Tibial artery (tissue), 4 donors: Measurements from ENCODE around the gene NEUROD6.

Experiments
- DNase-seq, 2 donors: peaks; one replicate each; pipeline ENCODE4 v3.0.0-alpha.2; 2019
- H3K27ac ChIP-seq, 2 donors: fragments of 200-600 bp; sonication (generic) in 1 of 2; 1 replicate in 1 of 2; 2 replicates in 1 of 2; pipeline ENCODE4 v1.5.1; 2018 to 2019; ENCODE audit warnings: mild to moderate bottlenecking in 1 of 2
- H3K27me3 ChIP-seq, 2 donors: fragments of 200-600 bp; sonication (generic) in 1 of 2; one replicate each; pipeline versions ENCODE4 v1.5.1 to v1.6.0; 2016 to 2019
- H3K36me3 ChIP-seq, 3 donors: fragments of 200-600 bp; sonication (generic) in 2 of 3; one replicate each; pipeline ENCODE4 v1.5.1; 2016 to 2019; ENCODE audit warnings: mild to moderate bottlenecking in 2 of 3
- H3K4me1 ChIP-seq, 4 donors: fragments of 200-600 bp; sonication (generic) in 2 of 4; 1 replicate in 3 of 4; 2 replicates in 1 of 4; pipeline ENCODE4 v1.5.1; 2016 to 2019
- H3K4me3 ChIP-seq, 2 donors: fragments of 200-600 bp; sonication (generic) in 1 of 2; 1 replicate in 1 of 2; 2 replicates in 1 of 2; pipeline ENCODE4 v1.5.1; 2018 to 2019; ENCODE audit warnings: mild to moderate bottlenecking in 2 of 2
- H3K9me3 ChIP-seq, 3 donors: fragments of 200-600 bp; sonication (generic) in 1 of 3; one replicate each; pipeline ENCODE4 v1.5.1; 2016 to 2019
- CTCF ChIP-seq, 2 experiments: fragments of 200-600 bp in 1 of 2; fragments of 450-650 bp in 1 of 2; IDR thresholded peaks; one replicate each; pipeline ENCODE4 v1.5.1; 2017 to 2019; ENCODE audit warnings: antibody characterized with exemption in 2 of 2, mild to moderate bottlenecking in 1 of 2, moderate library complexity in 1 of 2
- intact Hi-C: fragments of 100-400 bp; cut with DNase I; formaldehyde crosslinking; loops from one replicate; pipeline ENCODE4 v1.15.0; 2023; ENCODE audit warnings: low total_unique reads

Gene NEUROD6

GRCh38 chr7:31371621-31372020 lies 31.1 kb upstream of the NEUROD6 start:
- Histone ChIP-seq H3K9me3 (no peaks in the 10 kb centered on the region), H3K27ac (no peak overlapping the region), H3K27me3 (peaks cover 0 to 4% of the 10 kb centered on the region in 2 donors), H3K36me3 (no peaks in the 10 kb centered on the region), H3K4me1 (no peaks in the 10 kb centered on the region), H3K4me3 (no peak overlapping the region)
- intact Hi-C loops, result no loop called here
- TF ChIP-seq CTCF (IDR thresholded peaks at IDR 0.05), result no peak
- no peak for DNase-seq

DNA sequence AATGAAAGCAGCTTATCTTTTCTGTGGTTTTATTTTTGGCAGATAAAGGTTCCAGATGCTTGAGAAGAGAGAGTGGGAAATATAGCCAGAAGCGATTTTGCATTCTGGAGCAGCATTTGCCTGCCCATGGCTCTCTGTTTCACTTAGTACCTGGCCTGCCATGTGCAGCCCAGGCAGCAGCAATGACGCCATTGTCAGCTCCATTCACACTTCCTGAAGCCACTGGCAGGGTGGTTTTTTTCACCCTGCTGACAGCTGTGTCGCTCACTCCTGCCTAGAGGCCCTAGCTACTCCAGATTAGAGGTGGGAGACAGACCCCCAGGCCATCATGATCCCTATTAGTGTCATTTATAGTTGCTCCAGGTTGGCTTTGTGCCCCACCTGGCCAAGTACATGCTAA lies 30.1 kb upstream of the NEUROD6 start:
- H3K27me3 ChIP-seq, result peaks cover 0 to 4% of the 10 kb centered on the region in 2 donors
- no peaks in the 10 kb centered on the region for H3K9me3 ChIP-seq
- no peak overlapping the region for H3K27ac ChIP-seq
- no peaks in the 10 kb centered on the region for H3K4me1 ChIP-seq
- no peak for DNase-seq
- H3K36me3 ChIP-seq, result no peaks in the 10 kb centered on the region
- H3K4me3 ChIP-seq, result no peak overlapping the region
- intact Hi-C loops, result no loop called here
- no peak for TF ChIP-seq CTCF (IDR thresholded peaks at IDR 0.05)

DNA sequence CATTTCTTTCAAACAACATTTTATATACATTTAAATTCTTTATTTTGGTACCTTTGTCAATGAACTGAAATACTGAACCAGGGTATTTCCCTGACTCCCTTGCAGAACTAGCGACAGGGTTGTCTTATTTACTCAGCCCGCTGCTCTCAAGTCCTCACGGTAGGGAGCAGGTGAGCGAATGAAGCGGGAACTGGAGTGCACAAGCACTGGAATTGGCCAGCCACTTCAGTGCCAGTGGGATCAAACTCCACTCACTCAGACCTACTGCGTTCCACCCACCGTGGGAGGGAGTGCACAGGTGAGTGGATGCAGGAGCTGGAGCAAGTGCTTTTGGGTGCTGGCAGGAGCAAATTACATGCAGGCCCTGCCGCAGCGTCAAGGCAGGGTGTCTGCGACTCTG lies 28.1 kb upstream of the NEUROD6 start:
- Histone ChIP-seq H3K27ac (no peak overlapping the region), H3K4me1 (no peaks in the 10 kb centered on the region), H3K36me3 (no peaks in the 10 kb centered on the region), H3K27me3 (peaks cover 0 to 4% of the 10 kb centered on the region in 2 donors), H3K4me3 (no peak overlapping the region), H3K9me3 (no peaks in the 10 kb centered on the region)
- DNase-seq, result no peak
- intact Hi-C loops, result no loop called here
- no peak for TF ChIP-seq CTCF (IDR thresholded peaks at IDR 0.05)

- no peak overlapping the region for H3K4me3 ChIP-seq
- H3K27me3 ChIP-seq, result no peaks in the 10 kb centered on the region
- intact Hi-C loops, result no loop called here
- no peaks in the 10 kb centered on the region for H3K9me3 ChIP-seq
- TF ChIP-seq CTCF (IDR thresholded peaks at IDR 0.05), result no peak
- H3K4me1 ChIP-seq, result no peaks in the 10 kb centered on the region
- no peaks in the 10 kb centered on the region for H3K36me3 ChIP-seq
- no peak overlapping the region for H3K27ac ChIP-seq
- DNase-seq, result no peak
These were observed 23.0 kb upstream of the NEUROD6 start for GRCh38 chr7:31363496-31363895.

- Histone ChIP-seq H3K27me3 (no peaks in the 10 kb centered on the region), H3K27ac (no peak overlapping the region), H3K9me3 (no peaks in the 10 kb centered on the region), H3K4me3 (no peak overlapping the region), H3K4me1 (no peaks in the 10 kb centered on the region), H3K36me3 (no peaks in the 10 kb centered on the region)
- intact Hi-C loops, result no loop called here
- no peak for DNase-seq
- TF ChIP-seq CTCF (IDR thresholded peaks at IDR 0.05), result no peak
These were observed 22.5 kb upstream of the NEUROD6 start for GRCh38 chr7:31363051-31363450.

DNA sequence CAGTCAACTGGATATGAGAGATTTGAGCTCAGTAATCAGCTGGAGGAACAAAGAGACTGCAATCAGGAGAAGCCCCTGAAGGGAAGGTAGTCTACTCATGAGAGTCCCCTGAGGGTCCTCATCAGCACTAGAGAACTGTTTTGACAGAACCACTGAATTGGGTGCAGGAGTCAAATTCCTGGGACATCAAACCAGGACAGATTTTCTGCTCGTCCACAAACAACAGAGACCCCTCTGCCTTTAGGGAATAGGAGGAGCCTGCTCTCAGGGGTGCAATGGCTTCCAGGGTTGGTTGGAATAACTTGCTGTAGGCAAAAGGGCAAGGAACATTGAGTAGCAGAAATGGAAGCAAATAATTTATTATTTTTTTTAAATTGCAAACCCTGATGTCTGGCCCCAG lies 21.9 kb upstream of the NEUROD6 start:
- intact Hi-C loops, result no loop called here
- DNase-seq, result no peak
- no peak overlapping the region for H3K4me3 ChIP-seq
- no peaks in the 10 kb centered on the region for H3K27me3 ChIP-seq
- no peaks in the 10 kb centered on the region for H3K4me1 ChIP-seq
- H3K27ac ChIP-seq, result no peak overlapping the region
- no peaks in the 10 kb centered on the region for H3K9me3 ChIP-seq
- no peak for TF ChIP-seq CTCF (IDR thresholded peaks at IDR 0.05)
- no peaks in the 10 kb centered on the region for H3K36me3 ChIP-seq
